Measurements from ENCODE around the gene ARHGAP31. TPM values are rescaled to one million over a fixed set of nuclear protein-coding genes. Genes with fewer than 3 reads are reported as not detected.
A peak's percentile ranks its signal among the peaks of the same experiment; 100 is the strongest.

The ARHGAP31 gene
- total RNA-seq, 1 donor from 2014 or later: 0.84 TPM

GRCh38 chr3:119413603-119414280 lies 119.6 kb downstream of the ARHGAP31 start:
- no peaks in the 10 kb centered on the region for H3K4me1 Mint-ChIP-seq (ENCODE audit: low read depth)
- H3K27ac Mint-ChIP-seq: peak overlapping the region; percentile 37
- H3K27me3 Mint-ChIP-seq: no peaks in the 10 kb centered on the region
- no peaks in the 10 kb centered on the region for H3K36me3 Mint-ChIP-seq (ENCODE audit: insufficient read depth)
- H3K9me3 Mint-ChIP-seq (ENCODE audit: low read depth): no peaks in the 10 kb centered on the region
- no peak for DNase-seq (ENCODE audit: low spot score, unreplicated experiment)
- TF ChIP-seq CTCF (IDR thresholded peaks at IDR 0.05; ENCODE audit: unreplicated experiment): no peak
- no peak overlapping the region for H3K4me3 Mint-ChIP-seq (ENCODE audit: low read depth)

- Mint-ChIP-seq H3K9me3 (ENCODE audit: low read depth) (no peaks in the 10 kb centered on the region), H3K4me1 (ENCODE audit: low read depth) (peaks cover 2% of the 10 kb centered on the region), H3K27ac (peak overlapping the region; percentile 43), H3K4me3 (ENCODE audit: low read depth) (no peak overlapping the region), H3K27me3 (no peaks in the 10 kb centered on the region), H3K36me3 (ENCODE audit: insufficient read depth) (no peaks in the 10 kb centered on the region)
- no peak for TF ChIP-seq CTCF (IDR thresholded peaks at IDR 0.05; ENCODE audit: unreplicated experiment)
- DNase-seq (ENCODE audit: low spot score, unreplicated experiment): no peak
Observed at GRCh38 chr3:119416873-119417272, 122.7 kb downstream of the ARHGAP31 start.

GRCh38 chr3:119417771-119418512 lies 123.8 kb downstream of the ARHGAP31 start:
- Mint-ChIP-seq H3K36me3 (ENCODE audit: insufficient read depth) (no peaks in the 10 kb centered on the region), H3K27ac (no peak overlapping the region), H3K4me3 (ENCODE audit: low read depth) (no peak overlapping the region), H3K4me1 (ENCODE audit: low read depth) (peaks cover 2% of the 10 kb centered on the region), H3K27me3 (no peaks in the 10 kb centered on the region), H3K9me3 (ENCODE audit: low read depth) (no peaks in the 10 kb centered on the region)
- no peak for TF ChIP-seq CTCF (IDR thresholded peaks at IDR 0.05; ENCODE audit: unreplicated experiment)
- no peak for DNase-seq (ENCODE audit: low spot score, unreplicated experiment)

GRCh38 chr3:119418641-119419040 lies 124.5 kb downstream of the ARHGAP31 start:
- Mint-ChIP-seq H3K9me3 (ENCODE audit: low read depth) (no peaks in the 10 kb centered on the region), H3K36me3 (ENCODE audit: insufficient read depth) (no peaks in the 10 kb centered on the region), H3K27ac (no peak overlapping the region), H3K27me3 (no peaks in the 10 kb centered on the region), H3K4me3 (ENCODE audit: low read depth) (no peak overlapping the region), H3K4me1 (ENCODE audit: low read depth) (peaks cover 2% of the 10 kb centered on the region)
- DNase-seq (ENCODE audit: low spot score, unreplicated experiment): no peak
- TF ChIP-seq CTCF (IDR thresholded peaks at IDR 0.05; ENCODE audit: unreplicated experiment): no peak

- H3K36me3 Mint-ChIP-seq (ENCODE audit: insufficient read depth): no peaks in the 10 kb centered on the region
- H3K4me3 Mint-ChIP-seq (ENCODE audit: low read depth): no peak overlapping the region
- H3K27ac Mint-ChIP-seq: no peak overlapping the region
- no peaks in the 10 kb centered on the region for H3K27me3 Mint-ChIP-seq
- DNase-seq (ENCODE audit: low spot score, unreplicated experiment): no peak
- peak; percentile 18 for TF ChIP-seq CTCF (IDR thresholded peaks at IDR 0.05; ENCODE audit: unreplicated experiment)
- peaks cover 10% of the 10 kb centered on the region for H3K9me3 Mint-ChIP-seq (ENCODE audit: low read depth)
- H3K4me1 Mint-ChIP-seq (ENCODE audit: low read depth): peaks cover 2% of the 10 kb centered on the region
Observed at GRCh38 chr3:119420196-119420595, 126.0 kb downstream of the ARHGAP31 start.

All from progenitor cell of endocrine pancreas (in vitro differentiated cells).